Measurements from ENCODE around the gene TMEM131. TPM values are rescaled to one million over a fixed set of nuclear protein-coding genes. Genes with fewer than 3 reads are reported as not detected.
A peak's percentile ranks its signal among the peaks of the same experiment; 100 is the strongest.

TMEM131 gene
- total RNA-seq, 2 donors from 2014 or later: 29.0 to 31.7 TPM

GRCh38 chr2:97764559-97765263, 231.0 kb downstream of the TMEM131 start:
- DNase-seq (ENCODE audit: low spot score in 2 of 2): no peak
- Mint-ChIP-seq H3K36me3 (peaks cover 7% of the 10 kb centered on the region in 2 donors), H3K9me3 (no peaks in the 10 kb centered on the region), H3K27ac (no peak overlapping the region)
- no peak for ATAC-seq

- ATAC-seq (no peak), DNase-seq (ENCODE audit: low spot score in 2 of 2) (no peak)
- H3K9me3 Mint-ChIP-seq: no peaks in the 10 kb centered on the region
- peaks cover 7 to 8% of the 10 kb centered on the region in 2 donors for H3K36me3 Mint-ChIP-seq
- peak overlapping the region in 1 of 2 donors; percentile 69 for H3K27ac Mint-ChIP-seq
Measured at GRCh38 chr2:97763176-97763845, 232.4 kb downstream of the TMEM131 start.

GRCh38 chr2:97761192-97761591, 234.6 kb downstream of the TMEM131 start:
- Mint-ChIP-seq H3K9me3 (no peaks in the 10 kb centered on the region), H3K27ac (peak overlapping the region in 1 of 2 donors; percentile 69), H3K36me3 (peaks cover 7 to 8% of the 10 kb centered on the region in 2 donors)
- peak; percentile 72 to 89 for ATAC-seq
- DNase-seq (ENCODE audit: low spot score in 2 of 2): peak; percentile 48 to 67

GRCh38 chr2:97760480-97761049, 235.2 kb downstream of the TMEM131 start:
- H3K36me3 Mint-ChIP-seq: peaks cover 7 to 8% of the 10 kb centered on the region in 2 donors
- ATAC-seq (peak; percentile 9 to 32), DNase-seq (ENCODE audit: low spot score in 2 of 2) (no peak)
- H3K9me3 Mint-ChIP-seq: no peaks in the 10 kb centered on the region
- peak overlapping the region; percentile 6 to 69 for H3K27ac Mint-ChIP-seq

GRCh38 chr2:97759727-97760407, 235.9 kb downstream of the TMEM131 start:
- H3K27ac Mint-ChIP-seq: peak overlapping the region in 1 of 2 donors; percentile 69
- no peak for ATAC-seq
- no peaks in the 10 kb centered on the region for H3K9me3 Mint-ChIP-seq
- H3K36me3 Mint-ChIP-seq: peaks cover 7 to 8% of the 10 kb centered on the region in 2 donors
- no peak for DNase-seq (ENCODE audit: low spot score in 2 of 2)

GRCh38 chr2:97758131-97758705, 237.5 kb downstream of the TMEM131 start:
- no peaks in the 10 kb centered on the region for H3K9me3 Mint-ChIP-seq
- H3K27ac Mint-ChIP-seq: no peak overlapping the region

GRCh38 chr2:97757062-97757461, 238.7 kb downstream of the TMEM131 start:
- Mint-ChIP-seq H3K9me3 (no peaks in the 10 kb centered on the region), H3K27ac (peak overlapping the region; percentile 28 to 85), H3K36me3 (peaks cover 7 to 8% of the 10 kb centered on the region in 2 donors)
- ATAC-seq (no peak), DNase-seq (ENCODE audit: low spot score in 2 of 2) (no peak)

More at GRCh38 chr2:97758131-97758705, 237.5 kb downstream of the TMEM131 start:
- peaks cover 7 to 8% of the 10 kb centered on the region in 2 donors for H3K36me3 Mint-ChIP-seq
- DNase-seq (ENCODE audit: low spot score in 2 of 2): no peak
- ATAC-seq: no peak

GRCh38 chr2:97755491-97755890, 240.3 kb downstream of the TMEM131 start:
- H3K27ac Mint-ChIP-seq: peak overlapping the region in 1 of 2 donors; percentile 67
- H3K36me3 Mint-ChIP-seq: peaks cover 2 to 8% of the 10 kb centered on the region in 2 donors
- DNase-seq (ENCODE audit: low spot score in 2 of 2): no peak
- no peak for ATAC-seq
- no peaks in the 10 kb centered on the region for H3K9me3 Mint-ChIP-seq

GRCh38 chr2:97754690-97755346, 240.9 kb downstream of the TMEM131 start:
- peak overlapping the region in 1 of 2 donors; percentile 52 for H3K27ac Mint-ChIP-seq
- peaks cover 0 to 2% of the 10 kb centered on the region in 2 donors for H3K36me3 Mint-ChIP-seq
- no peaks in the 10 kb centered on the region for H3K9me3 Mint-ChIP-seq
- ATAC-seq (no peak), DNase-seq (ENCODE audit: low spot score in 2 of 2) (no peak)

- no peaks in the 10 kb centered on the region for H3K9me3 Mint-ChIP-seq
- no peaks in the 10 kb centered on the region for H3K36me3 Mint-ChIP-seq
- peak overlapping the region in 1 of 2 donors; percentile 25 for H3K27ac Mint-ChIP-seq
- ATAC-seq: no peak
- no peak for DNase-seq (ENCODE audit: low spot score in 2 of 2)
Measured at GRCh38 chr2:97752342-97753334, 243.1 kb downstream of the TMEM131 start.

- no peak for ATAC-seq
Measured at GRCh38 chr2:97751752-97752151, 244.0 kb downstream of the TMEM131 start.

GRCh38 chr2:97750017-97750416, 245.7 kb downstream of the TMEM131 start:
- peak in 1 of 2 donors; percentile 3 for DNase-seq (ENCODE audit: low spot score in 2 of 2)
- Mint-ChIP-seq H3K36me3 (no peaks in the 10 kb centered on the region), H3K9me3 (no peaks in the 10 kb centered on the region), H3K27ac (no peak overlapping the region)
- no peak for ATAC-seq

More at GRCh38 chr2:97751752-97752151, 244.0 kb downstream of the TMEM131 start:
- H3K9me3 Mint-ChIP-seq: no peaks in the 10 kb centered on the region
- peak overlapping the region in 1 of 2 donors; percentile 12 for H3K27ac Mint-ChIP-seq
- no peaks in the 10 kb centered on the region for H3K36me3 Mint-ChIP-seq
- peak in 1 of 2 donors; percentile 23 for DNase-seq (ENCODE audit: low spot score in 2 of 2)

- no peak for ATAC-seq
- H3K9me3 Mint-ChIP-seq: no peaks in the 10 kb centered on the region
- peaks cover 0 to 2% of the 10 kb centered on the region in 2 donors for H3K36me3 Mint-ChIP-seq
- DNase-seq (ENCODE audit: low spot score in 2 of 2): peak in 1 of 2 donors; percentile 20
- H3K27ac Mint-ChIP-seq: no peak overlapping the region
Measured at GRCh38 chr2:97749581-97749980, 246.2 kb downstream of the TMEM131 start.

- no peaks in the 10 kb centered on the region for H3K9me3 Mint-ChIP-seq
- DNase-seq (ENCODE audit: low spot score in 2 of 2) (peak in 1 of 2 donors; percentile 3), ATAC-seq (no peak)
- H3K36me3 Mint-ChIP-seq: peaks cover 0 to 15% of the 10 kb centered on the region in 2 donors
- no peak overlapping the region for H3K27ac Mint-ChIP-seq
Measured at GRCh38 chr2:97747716-97748115, 248.0 kb downstream of the TMEM131 start.

GRCh38 chr2:97747285-97747684, 248.5 kb downstream of the TMEM131 start:
- peak in 1 of 2 donors; percentile 23 for ATAC-seq
- peak in 1 of 2 donors; percentile 25 for DNase-seq (ENCODE audit: low spot score in 2 of 2)
- Mint-ChIP-seq H3K27ac (no peak overlapping the region), H3K9me3 (no peaks in the 10 kb centered on the region), H3K36me3 (peaks cover 0 to 15% of the 10 kb centered on the region in 2 donors)
